Stimulated activated CD4-positive, alpha-beta T cell treated with anti-CD3 and anti-CD28 coated beads, Interleukin-12 subunit alpha, Interleukin-12 subunit beta, amount 100 ng/mL, for 4 hours (primary cell): Measurements from ENCODE around the gene GUK1.

Experiments used
- DNase-seq: peaks from one replicate; pipeline ENCODE4 v3.0.0-alpha.2; 2020

Gene GUK1

DNA sequence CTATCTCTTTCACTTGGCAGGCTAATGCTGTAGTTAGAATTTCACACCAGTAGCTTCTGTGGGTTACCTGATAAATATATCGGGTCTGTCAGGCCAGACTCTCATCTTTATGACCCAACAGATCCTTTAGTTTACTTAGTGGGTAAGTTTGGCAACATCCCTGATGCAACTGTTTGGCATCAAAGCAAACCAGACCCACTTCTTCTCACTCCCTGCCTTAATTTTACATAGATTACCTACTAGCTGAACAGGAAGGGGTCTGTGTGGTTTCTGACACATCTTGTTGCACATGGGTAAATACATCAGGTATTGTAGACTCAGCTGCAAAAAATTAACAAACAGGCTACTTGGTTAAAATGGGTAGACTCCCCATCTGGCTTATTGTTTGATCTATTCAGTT, 3.2 kb upstream of the GUK1 start:
- no peak for DNase-seq

- DNase-seq: no peak
These were observed 611 bp upstream of the GUK1 start for GRCh38 chr1:228139406-228139930.

GRCh38 chr1:228140724-228141225, 696 bp downstream of the GUK1 start:
- no peak for DNase-seq

- no peak for DNase-seq
These were observed 1.4 kb downstream of the GUK1 start for GRCh38 chr1:228141226-228142044.

DNA sequence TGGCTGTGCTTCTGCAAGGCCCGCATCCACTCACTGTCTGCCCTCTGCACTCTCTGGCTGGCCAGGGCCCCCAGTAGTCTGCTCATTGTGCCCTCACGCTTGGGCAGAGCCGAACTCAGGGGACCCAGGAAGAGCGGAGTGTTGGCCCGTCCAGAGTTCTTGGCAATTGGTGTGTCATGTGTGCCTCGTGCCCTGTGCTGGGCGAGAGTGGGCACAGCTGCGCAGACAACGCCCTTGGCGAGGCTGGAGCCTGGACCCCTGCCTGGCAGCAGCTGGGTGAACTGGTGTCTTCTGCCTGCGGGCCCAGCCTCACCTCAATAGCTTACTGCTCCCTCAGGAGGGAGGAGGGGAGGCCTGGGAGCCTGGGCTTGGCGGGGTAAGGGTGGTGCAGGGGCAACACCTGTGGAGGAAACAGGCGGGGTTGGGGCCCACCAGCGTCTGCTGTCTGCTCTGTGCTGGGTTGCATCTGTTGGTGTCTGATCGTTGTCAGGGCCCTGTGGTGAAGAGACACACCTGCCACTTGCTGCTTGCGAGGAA, 2.1 kb downstream of the GUK1 start:
- no peak for DNase-seq

DNA sequence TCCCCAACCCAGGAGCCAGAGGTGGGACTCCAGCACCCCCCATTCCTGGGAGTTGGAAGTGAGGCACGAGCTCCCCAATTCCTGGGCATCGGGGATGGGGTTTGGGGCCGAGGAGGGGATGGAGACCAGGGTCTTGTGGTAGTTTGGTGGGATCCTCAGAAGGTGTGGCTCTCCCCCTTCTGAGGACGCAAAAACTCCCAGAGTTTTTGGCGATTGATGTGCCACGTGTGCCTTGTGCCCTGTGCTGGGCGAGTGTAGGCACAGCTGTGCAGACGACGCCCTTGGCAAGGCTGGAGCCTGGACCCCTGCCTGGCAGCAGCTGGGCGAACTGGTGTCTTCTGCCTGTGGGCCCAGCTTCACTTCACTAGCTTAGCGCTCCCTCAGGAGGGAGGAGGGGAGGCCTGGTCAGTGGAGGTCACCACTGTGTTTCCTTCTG, 2.6 kb downstream of the GUK1 start:
- DNase-seq: no peak

GRCh38 chr1:228143480-228144192, 3.6 kb downstream of the GUK1 start:
- no peak for DNase-seq

- no peak for DNase-seq
These were observed 4.3 kb downstream of the GUK1 start for GRCh38 chr1:228144193-228144992.

- no peak for DNase-seq
These were observed 4.9 kb downstream of the GUK1 start for GRCh38 chr1:228144993-228145343.

DNA sequence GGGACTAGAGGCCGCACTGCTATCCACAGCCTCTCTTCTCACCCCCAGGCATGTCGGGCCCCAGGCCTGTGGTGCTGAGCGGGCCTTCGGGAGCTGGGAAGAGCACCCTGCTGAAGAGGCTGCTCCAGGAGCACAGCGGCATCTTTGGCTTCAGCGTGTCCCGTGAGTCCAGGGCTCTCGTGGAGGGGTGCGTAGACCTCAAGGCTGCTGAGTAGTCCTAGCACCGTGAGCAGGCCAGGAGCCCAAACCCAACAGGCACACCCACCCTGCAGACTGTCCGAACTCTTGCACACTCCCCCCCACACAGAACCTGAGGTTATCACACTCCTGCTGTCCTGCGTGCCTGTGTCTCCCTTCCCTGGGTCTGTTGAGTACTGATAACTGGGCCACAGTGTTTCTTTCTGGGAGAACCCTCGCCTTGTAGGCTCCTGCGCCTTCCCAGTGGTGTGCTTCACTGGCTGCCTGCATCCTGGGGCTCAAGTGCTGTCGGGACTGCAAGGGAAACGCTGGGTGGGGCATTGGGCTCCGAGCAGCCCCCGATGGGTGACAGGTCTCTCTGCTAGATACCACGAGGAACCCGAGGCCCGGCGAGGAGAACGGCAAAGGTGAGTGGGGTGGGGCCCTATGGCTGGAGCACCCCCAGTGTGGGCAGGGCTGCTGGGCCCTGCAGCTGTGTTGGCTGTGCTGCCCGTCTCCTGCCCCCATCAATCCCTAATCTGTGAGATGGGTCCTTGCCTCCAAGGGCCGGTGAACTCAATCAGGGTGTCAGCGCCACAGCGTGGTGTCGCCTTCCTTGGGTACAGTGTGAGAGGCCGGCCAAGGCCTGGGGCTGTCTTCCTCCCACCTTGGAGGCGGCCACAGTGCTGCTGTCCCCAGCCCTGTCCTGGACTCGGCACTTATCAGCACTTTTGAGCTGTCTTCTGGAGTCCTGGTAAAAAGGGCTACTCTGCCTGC, 5.7 kb downstream of the GUK1 start:
- no peak for DNase-seq

GRCh38 chr1:228146417-228147150, 6.5 kb downstream of the GUK1 start:
- DNase-seq: no peak

DNA sequence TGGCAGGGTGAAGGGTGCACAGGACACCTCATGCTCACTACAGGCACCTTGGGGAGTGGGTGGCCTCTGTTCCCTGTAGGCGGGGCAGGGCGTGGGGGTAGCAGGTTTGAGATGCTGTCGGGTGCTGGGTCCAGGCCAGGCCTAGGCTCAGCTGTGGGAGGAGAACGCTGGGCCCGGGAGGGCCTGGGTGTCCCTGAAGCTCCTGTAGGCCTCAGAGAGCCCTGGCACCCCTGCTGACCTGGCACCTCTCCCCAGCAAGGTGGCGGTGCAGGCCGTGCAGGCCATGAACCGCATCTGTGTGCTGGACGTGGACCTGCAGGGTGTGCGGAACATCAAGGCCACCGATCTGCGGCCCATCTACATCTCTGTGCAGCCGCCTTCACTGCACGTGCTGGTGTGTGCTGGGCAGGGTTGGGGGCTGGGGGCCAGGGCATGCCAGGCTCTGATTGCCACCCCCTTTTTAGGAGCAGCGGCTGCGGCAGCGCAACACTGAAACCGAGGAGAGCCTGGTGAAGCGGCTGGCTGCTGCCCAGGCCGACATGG, 7.1 kb downstream of the GUK1 start:
- no peak for DNase-seq

- no peak for DNase-seq
These were observed 7.7 kb downstream of the GUK1 start for GRCh38 chr1:228147768-228148167.

- DNase-seq: no peak
These were observed 8.2 kb downstream of the GUK1 start for GRCh38 chr1:228148196-228148861.

DNA sequence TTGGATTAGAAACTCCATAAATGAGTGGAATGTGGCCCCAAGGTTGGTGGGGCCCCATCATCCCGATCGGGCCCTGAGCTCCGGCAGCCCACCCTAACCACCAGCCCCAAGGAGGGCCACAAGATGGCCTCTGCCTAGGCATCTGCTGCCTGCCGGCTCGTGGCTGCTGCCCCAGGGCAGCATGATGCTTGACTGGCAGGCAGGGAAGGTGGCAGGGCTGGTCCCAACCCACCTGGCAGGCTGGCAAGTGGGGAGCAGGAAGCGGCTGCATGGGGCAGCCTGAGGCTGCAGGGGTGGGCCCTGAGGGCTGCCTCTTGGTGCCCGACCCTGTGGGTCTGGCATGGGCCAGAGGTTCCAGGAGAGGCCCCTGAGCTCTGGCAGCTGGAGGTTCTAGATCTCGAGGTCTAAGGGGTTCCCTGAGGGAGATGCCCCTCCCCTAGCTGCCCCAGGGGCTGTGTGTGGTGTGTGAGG, 8.9 kb downstream of the GUK1 start:
- DNase-seq: no peak

DNA sequence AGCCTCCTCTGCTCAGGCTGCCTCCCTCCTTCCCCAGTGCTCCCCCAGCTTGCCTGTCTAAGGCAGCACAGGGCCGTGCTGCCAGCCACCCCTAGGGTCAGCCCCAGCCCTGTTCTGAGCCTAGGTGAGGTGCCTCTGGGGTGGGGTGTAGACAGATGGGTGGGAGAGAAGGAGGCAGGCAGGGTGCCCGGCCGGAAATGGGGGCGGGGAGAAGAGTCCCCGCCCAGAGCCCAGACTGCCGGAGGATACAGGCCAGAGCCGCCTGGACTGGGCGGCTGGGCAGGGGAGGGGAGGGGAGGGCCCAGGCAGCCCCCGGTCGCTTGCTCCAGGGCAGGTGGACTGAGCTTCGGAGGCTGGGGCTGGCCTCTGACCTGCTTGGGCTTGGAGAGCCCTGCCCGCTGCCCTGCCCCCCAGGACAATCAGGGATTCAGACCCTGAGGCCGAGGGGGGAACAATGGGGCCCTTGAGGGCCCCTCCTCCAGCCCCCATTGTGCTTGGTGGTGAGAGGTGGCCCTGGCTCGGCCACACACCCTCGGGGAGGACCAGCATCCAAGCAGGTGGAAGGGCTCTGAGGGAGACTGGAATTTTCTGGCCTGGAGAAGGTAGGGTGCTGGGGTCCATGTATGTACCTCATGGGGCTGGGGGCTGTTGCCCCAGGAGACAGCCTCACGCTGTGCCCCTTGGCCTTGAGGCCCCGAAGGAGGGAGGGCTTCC, 9.5 kb downstream of the GUK1 start, which contains the start of gene GJC2:
Gene GJC2, plus strand, starts transcription at position 525 of the 714 bp plus-strand sequence. CDS start 7,829 bp downstream, outside the sequence.
- DNase-seq: no peak

DNA sequence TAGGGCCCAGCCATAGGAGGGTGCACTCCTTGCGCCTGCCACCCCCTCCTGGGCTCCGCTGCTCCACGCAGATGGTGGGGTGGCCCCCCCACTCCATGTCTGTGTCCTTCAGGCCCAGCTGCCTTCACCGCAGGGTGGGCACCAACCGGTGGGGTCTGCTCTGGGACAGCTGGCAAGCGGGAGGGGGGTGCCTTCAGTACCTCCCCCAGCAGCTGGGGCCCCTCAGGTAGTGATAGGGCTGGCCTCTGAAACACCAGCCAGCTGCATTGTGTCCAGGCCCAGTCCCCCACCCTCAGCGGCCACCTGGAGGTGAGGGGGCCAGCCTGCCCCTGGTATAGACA, 10.0 kb downstream of the GUK1 start:
- no peak for DNase-seq

DNA sequence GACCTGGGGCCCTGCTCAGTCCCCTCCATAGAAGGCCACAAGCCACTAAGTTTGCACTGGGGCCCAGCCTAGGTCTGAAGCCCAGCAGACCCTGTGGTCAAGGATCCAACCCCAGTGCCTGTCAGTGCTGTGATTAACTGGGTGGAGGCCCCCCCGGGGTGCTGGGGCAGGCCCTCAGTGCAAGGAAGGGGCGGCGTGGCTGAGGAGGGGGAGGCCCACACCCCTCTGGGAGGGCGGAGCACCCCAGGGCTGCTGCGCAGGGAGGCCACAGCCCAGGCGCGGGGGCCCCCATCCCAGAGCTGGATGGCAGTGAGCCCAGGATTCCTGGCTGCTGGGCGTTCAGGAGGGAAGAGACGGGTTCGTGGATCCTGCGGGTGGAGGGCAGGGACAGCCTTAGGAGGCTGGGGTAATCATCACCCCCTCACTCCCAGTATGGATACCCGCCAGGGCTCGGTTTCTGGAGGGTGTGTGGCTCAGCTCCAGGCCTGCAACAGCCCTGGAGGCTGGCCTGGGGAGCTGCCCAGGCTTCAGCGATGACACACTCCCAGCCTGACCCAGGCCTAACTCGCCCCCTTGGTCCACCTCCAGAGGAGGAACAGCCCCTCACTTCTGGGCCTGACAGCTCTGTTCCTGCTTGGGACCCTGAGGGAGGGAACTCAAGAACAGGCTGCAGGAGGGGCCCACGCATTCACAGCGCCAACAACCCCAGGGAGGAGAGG, 10.5 kb downstream of the GUK1 start:
- DNase-seq: no peak
